Endothelial cell of umbilical vein (primary cell): ENCODE data around the gene ARL1.

Experiments
- EZH2 ChIP-seq: IDR thresholded peaks from 2 replicates; pipeline ENCODE4 v1.6.1; 2012; ENCODE audit warnings: borderline replicate concordance, low read depth, mild to moderate bottlenecking, moderate library complexity, low read length, inconsistent platforms; ENCODE audit not compliant: severe bottlenecking
- FOS ChIP-seq: IDR thresholded peaks from 2 replicates; pipeline ENCODE4 v1.6.1; 2011; ENCODE audit warnings: mild to moderate bottlenecking, low read length, moderate library complexity, borderline replicate concordance; ENCODE audit not compliant: insufficient read depth
- GATA2 ChIP-seq: IDR thresholded peaks from 2 replicates; pipeline ENCODE4 v1.7.0; 2011; ENCODE audit warnings: low read depth, mild to moderate bottlenecking, moderate library complexity, mixed read lengths, low read length; ENCODE audit not compliant: insufficient read length, insufficient read depth
- JUN ChIP-seq: IDR thresholded peaks from 2 replicates; pipeline ENCODE4 v1.6.1; 2011; ENCODE audit warnings: borderline replicate concordance, low read depth; ENCODE audit not compliant: insufficient read length, insufficient read depth
- MYC ChIP-seq: IDR thresholded peaks from one replicate; pipeline ENCODE4 v1.6.1; 2011; ENCODE audit warnings: mild to moderate bottlenecking, low read depth, low read length
- POLR2A ChIP-seq: IDR thresholded peaks from 2 replicates; pipeline ENCODE4 v1.6.1; 2012; ENCODE audit warnings: low read depth, mild to moderate bottlenecking, control low read depth, low read length
- POLR2AphosphoS5 ChIP-seq: IDR thresholded peaks from 2 replicates; pipeline ENCODE4 v1.6.1; 2012; ENCODE audit warnings: low read depth, mild to moderate bottlenecking, control low read depth, low read length, moderate library complexity; ENCODE audit not compliant: insufficient read depth
- TF ChIP-seq, protein P1 (sequence below), 2 donors: IDR thresholded peaks; 1 replicate in 1 of 2; 2 replicates in 1 of 2; pipeline ENCODE4 v1.5.1; 2011; ENCODE audit warnings: low read length in 2 of 2, mild to moderate bottlenecking in 2 of 2, moderate library complexity in 2 of 2, control low read depth in 1 of 2, inconsistent platforms in 1 of 2, low read depth in 1 of 2; ENCODE audit not compliant: insufficient read depth in 1 of 2; ENCODE audit errors: extremely low read depth in 1 of 2
- TF ChIP-seq, protein P2 (sequence below): IDR thresholded peaks from 2 replicates; pipeline ENCODE4 v1.6.1; 2011; ENCODE audit not compliant: insufficient read depth, insufficient read length

GRCh38 chr12:101343893-101344292 lies 63.7 kb downstream of the ARL1 start:
- TF ChIP-seq, protein P1, sequence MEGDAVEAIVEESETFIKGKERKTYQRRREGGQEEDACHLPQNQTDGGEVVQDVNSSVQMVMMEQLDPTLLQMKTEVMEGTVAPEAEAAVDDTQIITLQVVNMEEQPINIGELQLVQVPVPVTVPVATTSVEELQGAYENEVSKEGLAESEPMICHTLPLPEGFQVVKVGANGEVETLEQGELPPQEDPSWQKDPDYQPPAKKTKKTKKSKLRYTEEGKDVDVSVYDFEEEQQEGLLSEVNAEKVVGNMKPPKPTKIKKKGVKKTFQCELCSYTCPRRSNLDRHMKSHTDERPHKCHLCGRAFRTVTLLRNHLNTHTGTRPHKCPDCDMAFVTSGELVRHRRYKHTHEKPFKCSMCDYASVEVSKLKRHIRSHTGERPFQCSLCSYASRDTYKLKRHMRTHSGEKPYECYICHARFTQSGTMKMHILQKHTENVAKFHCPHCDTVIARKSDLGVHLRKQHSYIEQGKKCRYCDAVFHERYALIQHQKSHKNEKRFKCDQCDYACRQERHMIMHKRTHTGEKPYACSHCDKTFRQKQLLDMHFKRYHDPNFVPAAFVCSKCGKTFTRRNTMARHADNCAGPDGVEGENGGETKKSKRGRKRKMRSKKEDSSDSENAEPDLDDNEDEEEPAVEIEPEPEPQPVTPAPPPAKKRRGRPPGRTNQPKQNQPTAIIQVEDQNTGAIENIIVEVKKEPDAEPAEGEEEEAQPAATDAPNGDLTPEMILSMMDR (IDR thresholded peaks at IDR 0.05; ENCODE audit: extremely low read depth in 1 of 2, insufficient read depth in 1 of 2, low read depth in 1 of 2, low read length in 2 of 2): no peak
- TF ChIP-seq POLR2A (no peak), POLR2AphosphoS5 (no peak), MYC (no peak), JUN (no peak), GATA2 (no peak), FOS (no peak), EZH2 (no peak)
- TF ChIP-seq, protein P2, sequence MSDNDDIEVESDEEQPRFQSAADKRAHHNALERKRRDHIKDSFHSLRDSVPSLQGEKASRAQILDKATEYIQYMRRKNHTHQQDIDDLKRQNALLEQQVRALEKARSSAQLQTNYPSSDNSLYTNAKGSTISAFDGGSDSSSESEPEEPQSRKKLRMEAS: no peak
